ENCODE results near the gene MATCAP1.

DNA sequence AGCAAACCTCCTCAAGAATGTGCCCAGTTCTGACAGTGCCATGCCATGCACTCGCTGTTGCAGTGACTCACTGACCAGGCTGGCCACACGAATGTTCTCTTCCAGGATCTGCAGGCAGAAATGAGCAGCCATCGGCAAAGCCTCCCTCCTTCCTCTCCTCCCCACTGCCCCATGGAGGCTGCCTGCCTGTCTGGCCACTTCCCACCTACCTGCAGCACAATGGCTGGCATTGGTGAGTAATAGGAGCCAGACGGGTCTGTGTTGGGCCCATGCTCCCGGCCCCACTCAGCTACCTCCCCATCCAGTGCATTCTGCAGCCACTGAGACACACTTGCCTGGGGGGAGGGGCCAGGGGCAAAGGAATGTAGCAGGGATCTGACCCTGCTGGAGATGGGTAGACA lies 2.8 kb upstream of the MATCAP1 start:
- TF ChIP-seq, protein P1, sequence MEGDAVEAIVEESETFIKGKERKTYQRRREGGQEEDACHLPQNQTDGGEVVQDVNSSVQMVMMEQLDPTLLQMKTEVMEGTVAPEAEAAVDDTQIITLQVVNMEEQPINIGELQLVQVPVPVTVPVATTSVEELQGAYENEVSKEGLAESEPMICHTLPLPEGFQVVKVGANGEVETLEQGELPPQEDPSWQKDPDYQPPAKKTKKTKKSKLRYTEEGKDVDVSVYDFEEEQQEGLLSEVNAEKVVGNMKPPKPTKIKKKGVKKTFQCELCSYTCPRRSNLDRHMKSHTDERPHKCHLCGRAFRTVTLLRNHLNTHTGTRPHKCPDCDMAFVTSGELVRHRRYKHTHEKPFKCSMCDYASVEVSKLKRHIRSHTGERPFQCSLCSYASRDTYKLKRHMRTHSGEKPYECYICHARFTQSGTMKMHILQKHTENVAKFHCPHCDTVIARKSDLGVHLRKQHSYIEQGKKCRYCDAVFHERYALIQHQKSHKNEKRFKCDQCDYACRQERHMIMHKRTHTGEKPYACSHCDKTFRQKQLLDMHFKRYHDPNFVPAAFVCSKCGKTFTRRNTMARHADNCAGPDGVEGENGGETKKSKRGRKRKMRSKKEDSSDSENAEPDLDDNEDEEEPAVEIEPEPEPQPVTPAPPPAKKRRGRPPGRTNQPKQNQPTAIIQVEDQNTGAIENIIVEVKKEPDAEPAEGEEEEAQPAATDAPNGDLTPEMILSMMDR (optimal IDR thresholded peaks at IDR 0.05 in 1 of 3, IDR thresholded peaks at IDR 0.05 in 1 of 3, conservative IDR thresholded peaks at IDR 0.05 in 1 of 3; ENCODE audit: extremely low read depth in 1 of 3, insufficient read depth in 2 of 3, low read length in 3 of 3): no peak
- no peak for TF ChIP-seq EZH2 (IDR thresholded peaks at IDR 0.05; ENCODE audit: low read length)
